Calu3 (cell line): Measurements from ENCODE around the gene EME1. TPM values are rescaled to one million over a fixed set of nuclear protein-coding genes. Genes with fewer than 3 reads are reported as not detected.
A peak's percentile ranks its signal among the peaks of the same experiment; 100 is the strongest.

Source experiments
- Bru-seq: library from RNA; stranded (reverse); fragments of 400-500 nt; gene quantifications from one replicate; lab custom pipeline; 2021; lab: Mats Ljungman, UMichigan
- BruChase-seq, 2 experiments: library from RNA; stranded (reverse); fragments of 400-500 nt; gene quantifications; one replicate each; lab custom pipeline; 2021; lab: Mats Ljungman, UMichigan
- BruUV-seq: library from RNA; stranded (reverse); fragments of 400-500 nt; replicated peaks from 2 replicates; lab custom pipeline; 2021; lab: Mats Ljungman, UMichigan
- CTCF ChIA-PET: fragments of 300-600 bp; sonication (Branson Sonifier 250); formaldehyde crosslinking; loops from one replicate; lab custom pipeline; 2022; ENCODE audit warnings: antibody characterized with exemption; lab: Charles Lee
- DNase-seq: peaks from one replicate; pipeline ENCODE4 v3.0.0; 2022
- H3K27ac Mint-ChIP-seq: one replicate; pipeline ENCODE4 v1.8.0; 2022; ENCODE audit warnings: mixed read lengths; ENCODE audit not compliant: unreplicated experiment
- H3K27me3 Mint-ChIP-seq: one replicate; pipeline ENCODE4 v1.8.0; 2022; ENCODE audit warnings: mixed read lengths; ENCODE audit not compliant: unreplicated experiment
- H3K36me3 Mint-ChIP-seq: one replicate; pipeline ENCODE4 v1.8.0; 2022; ENCODE audit warnings: mild to moderate bottlenecking, moderate library complexity, mixed read lengths; ENCODE audit not compliant: insufficient read depth, unreplicated experiment
- H3K4me1 Mint-ChIP-seq: one replicate; pipeline ENCODE4 v1.8.0; 2022; ENCODE audit warnings: mild to moderate bottlenecking, low read depth, mixed read lengths; ENCODE audit not compliant: unreplicated experiment
- H3K4me3 Mint-ChIP-seq: one replicate; pipeline ENCODE4 v1.8.0; 2022; ENCODE audit warnings: mild to moderate bottlenecking, low read depth, moderate library complexity, mixed read lengths; ENCODE audit not compliant: unreplicated experiment
- H3K9me3 Mint-ChIP-seq: one replicate; pipeline ENCODE4 v1.8.0; 2022; ENCODE audit warnings: low read depth, mixed read lengths; ENCODE audit not compliant: unreplicated experiment
- CTCF ChIP-seq: fragments of 200-600 bp; IDR thresholded peaks from one replicate; pipeline ENCODE4 v1.8.0; 2022; ENCODE audit warnings: antibody characterized with exemption; ENCODE audit not compliant: unreplicated experiment
- intact Hi-C: fragments of 100-400 bp; cut with micrococcal nuclease; formaldehyde crosslinking; loops from one replicate; pipeline ENCODE4 v1.10.0; 2022; ENCODE audit not compliant: unreplicated experiment
- long read RNA-seq: library from polyadenylated mRNA; stranded (forward); transcript quantifications from one replicate; pipeline ENCODE4 v2.0.0, GENCODE V29; 2022
- total RNA-seq: library from RNA; stranded (reverse); gene quantifications from 2 replicates; pipeline ENCODE4 v1.2.3, GENCODE V29; 2022

Gene EME1
- 32.6 and 33.5 TPM in 2 replicates for total RNA-seq
- Bru-seq, nascent RNA = percentile 70 among the genes with signal in this experiment
- BruChase-seq, experiment 1, labeled RNA remaining after a 6-hour chase = percentile 71 among the genes with signal in this experiment
- BruChase-seq, experiment 2, labeled RNA remaining after a 2-hour chase = percentile 77 among the genes with signal in this experiment
- long read RNA-seq, transcript EME1-201 (9 exons, 2,339 nt) = major isoform, 12 of 41 reads
- long read RNA-seq, partial matches to known transcripts = 10 of 41 reads
- long read RNA-seq, other reads (novel, unspliced or antisense) = 19 of 41 reads

GRCh38 chr17:50372758-50373556, at the start of gene EME1, which contains the start of gene MRPL27:
Gene EME1 (plus strand): TSS chr17:50373229. CDS start chr17:50375209, 1,980 bp downstream.
Gene MRPL27 (minus strand): TSS chr17:50373184. CDS start chr17:50373170, 14 bp downstream.
- BruUV-seq = TSS peak; percentile 69
- CTCF ChIA-PET = interaction anchor here (0.6 kb wide), 1 partner anchor 17 kb away, joined by 3 read pairs; no protein-coding TSS in a partner anchor
- peak within 1 kb of the TSS; percentile 89 for H3K4me3 Mint-ChIP-seq

GRCh38 chr17:50325906-50326305, 47.1 kb upstream of the EME1 start:
- Mint-ChIP-seq H3K4me3 (no peak overlapping the region), H3K9me3 (no peaks in the 10 kb centered on the region), H3K4me1 (no peaks in the 10 kb centered on the region), H3K36me3 (no peaks in the 10 kb centered on the region), H3K27ac (no peak overlapping the region), H3K27me3 (peaks cover 51% of the 10 kb centered on the region)
- intact Hi-C loops = no loop called here
- CTCF ChIA-PET = no interaction called here
- no TSS peak for BruUV-seq
- no peak for TF ChIP-seq CTCF
- no peak for DNase-seq

More at GRCh38 chr17:50372758-50373556, at the start of gene EME1, which contains the start of gene MRPL27:
- H3K27me3 Mint-ChIP-seq = no peaks in the 10 kb centered on the region
- intact Hi-C loops = no loop called here
- peaks cover 37% of the 10 kb centered on the region for H3K36me3 Mint-ChIP-seq
- peaks cover 16% of the 10 kb centered on the region for H3K4me1 Mint-ChIP-seq
- peak; percentile 91 for DNase-seq
- H3K9me3 Mint-ChIP-seq = no peaks in the 10 kb centered on the region
- TF ChIP-seq CTCF = no peak
- peak within 1 kb of the TSS; percentile 98 for H3K27ac Mint-ChIP-seq

- H3K9me3 Mint-ChIP-seq = no peaks in the 10 kb centered on the region
- no peaks in the 10 kb centered on the region for H3K36me3 Mint-ChIP-seq
- intact Hi-C loops = no loop called here
- H3K4me3 Mint-ChIP-seq = no peak overlapping the region
- H3K27me3 Mint-ChIP-seq = peaks cover 61% of the 10 kb centered on the region
- BruUV-seq = no TSS peak
- H3K27ac Mint-ChIP-seq = no peak overlapping the region
- DNase-seq = no peak
- CTCF ChIA-PET = interaction anchor here (0.7 kb wide), 1 partner anchor 177 kb away, joined by 5 read pairs; no protein-coding TSS in a partner anchor
- no peak for TF ChIP-seq CTCF
- H3K4me1 Mint-ChIP-seq = no peaks in the 10 kb centered on the region
These were observed 46.1 kb upstream of the EME1 start for GRCh38 chr17:50326831-50327364.
